ENCODE measurements around the gene BORCS8.

The BORCS8 gene

GRCh38 chr19:19213426-19214158, 21.6 kb upstream of the BORCS8 start:
- DNase-seq = no peak

- DNase-seq = no peak
Measured at GRCh38 chr19:19212916-19213315, 21.0 kb upstream of the BORCS8 start.

GRCh38 chr19:19211499-19212420, 19.8 kb upstream of the BORCS8 start, which contains the start of gene NCAN:
NCAN (plus strand) TSS chr19:19211958; CDS start chr19:19216954, 4,996 bp downstream.
- DNase-seq = no peak

- no peak for DNase-seq
Measured at GRCh38 chr19:19209372-19209771, 17.4 kb upstream of the BORCS8 start.

GRCh38 chr19:19207637-19208572, 16.0 kb upstream of the BORCS8 start:
- no peak for DNase-seq

- DNase-seq = no peak
Measured at GRCh38 chr19:19206938-19207337, 15.0 kb upstream of the BORCS8 start.

- no peak for DNase-seq
Measured at GRCh38 chr19:19205416-19206410, 13.8 kb upstream of the BORCS8 start.

- no peak for DNase-seq
Measured at GRCh38 chr19:19204181-19204580, 12.2 kb upstream of the BORCS8 start.

GRCh38 chr19:19203012-19203856, 11.3 kb upstream of the BORCS8 start, which contains the start of gene NR2C2AP:
NR2C2AP (minus strand) TSS chr19:19203414; CDS start chr19:19203060, 354 bp downstream.
- peak; percentile 91 to 92 for DNase-seq

- peak in 1 of 2 experiments; percentile 19 for DNase-seq
Measured at GRCh38 chr19:19202707-19203011, 10.7 kb upstream of the BORCS8 start.

- no peak for DNase-seq
Measured at GRCh38 chr19:19201697-19202630, 10.0 kb upstream of the BORCS8 start.

- no peak for DNase-seq
Measured at GRCh38 chr19:19193926-19194325, 2.0 kb upstream of the BORCS8 start.

GRCh38 chr19:19192910-19193423, 1.0 kb upstream of the BORCS8 start:
- DNase-seq = no peak

- DNase-seq = no peak
Measured at GRCh38 chr19:19191768-19192077, 229 bp downstream of the BORCS8 start.

- DNase-seq = no peak
Measured at GRCh38 chr19:19186742-19187141, 5.2 kb downstream of the BORCS8 start.

GRCh38 chr19:19185853-19186740, 5.9 kb downstream of the BORCS8 start:
- peak; percentile 40 to 62 for DNase-seq

GRCh38 chr19:19181488-19181998, 10.4 kb downstream of the BORCS8 start:
- no peak for DNase-seq

Measured in Kasumi-1 (cell line).